HL-60 (cell line): ENCODE data around the gene UBE2G1.

ENCODE experiments used
- GABPA ChIP-seq: IDR thresholded peaks from 2 replicates; pipeline ENCODE4 v1.6.1; 2012; ENCODE audit warnings: low read depth
- POLR2AphosphoS5 ChIP-seq: IDR thresholded peaks from 2 replicates; pipeline ENCODE4 v1.6.1; 2012; ENCODE audit warnings: low read depth
- TF ChIP-seq, protein P1 (sequence below): IDR thresholded peaks from one replicate; pipeline ENCODE4 v1.5.1; 2011; ENCODE audit warnings: low read length, control low read depth, inconsistent platforms; ENCODE audit not compliant: insufficient read depth
- TF ChIP-seq, protein P2 (sequence below): IDR thresholded peaks from 2 replicates; pipeline ENCODE4 v1.6.1; 2012; ENCODE audit warnings: low read depth; ENCODE audit not compliant: insufficient replicate concordance

DNA sequence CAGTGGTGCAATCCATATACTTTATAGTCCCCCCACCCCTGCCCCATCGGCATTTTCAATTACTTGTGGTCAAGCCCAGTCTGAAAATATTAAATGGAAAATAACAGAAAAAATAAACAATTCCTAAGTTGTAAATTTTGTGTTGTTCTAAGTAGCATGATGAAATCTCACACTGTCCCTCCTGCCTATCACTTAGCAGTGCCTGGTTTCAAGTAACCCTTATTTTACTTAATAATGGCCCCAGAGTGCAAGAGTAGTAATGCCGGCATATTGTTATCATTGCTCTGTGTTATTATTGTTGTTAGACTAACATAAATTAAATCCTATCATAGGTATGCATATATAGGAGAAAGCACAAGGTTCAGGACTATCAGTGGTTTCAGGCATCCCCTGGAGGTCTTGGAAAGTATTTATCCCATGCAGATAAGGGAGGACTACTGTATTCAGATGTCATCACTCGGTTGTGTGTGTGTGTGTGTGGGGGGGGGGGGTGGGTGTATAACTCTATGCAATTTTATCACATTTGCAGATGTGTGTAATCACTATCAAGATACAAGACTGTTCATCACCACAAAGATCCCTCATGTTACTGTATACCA, 9.3 kb downstream of the UBE2G1 start:
- TF ChIP-seq, protein P1, sequence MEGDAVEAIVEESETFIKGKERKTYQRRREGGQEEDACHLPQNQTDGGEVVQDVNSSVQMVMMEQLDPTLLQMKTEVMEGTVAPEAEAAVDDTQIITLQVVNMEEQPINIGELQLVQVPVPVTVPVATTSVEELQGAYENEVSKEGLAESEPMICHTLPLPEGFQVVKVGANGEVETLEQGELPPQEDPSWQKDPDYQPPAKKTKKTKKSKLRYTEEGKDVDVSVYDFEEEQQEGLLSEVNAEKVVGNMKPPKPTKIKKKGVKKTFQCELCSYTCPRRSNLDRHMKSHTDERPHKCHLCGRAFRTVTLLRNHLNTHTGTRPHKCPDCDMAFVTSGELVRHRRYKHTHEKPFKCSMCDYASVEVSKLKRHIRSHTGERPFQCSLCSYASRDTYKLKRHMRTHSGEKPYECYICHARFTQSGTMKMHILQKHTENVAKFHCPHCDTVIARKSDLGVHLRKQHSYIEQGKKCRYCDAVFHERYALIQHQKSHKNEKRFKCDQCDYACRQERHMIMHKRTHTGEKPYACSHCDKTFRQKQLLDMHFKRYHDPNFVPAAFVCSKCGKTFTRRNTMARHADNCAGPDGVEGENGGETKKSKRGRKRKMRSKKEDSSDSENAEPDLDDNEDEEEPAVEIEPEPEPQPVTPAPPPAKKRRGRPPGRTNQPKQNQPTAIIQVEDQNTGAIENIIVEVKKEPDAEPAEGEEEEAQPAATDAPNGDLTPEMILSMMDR, result no peak
- TF ChIP-seq POLR2AphosphoS5, result no peak
- TF ChIP-seq, protein P2, sequence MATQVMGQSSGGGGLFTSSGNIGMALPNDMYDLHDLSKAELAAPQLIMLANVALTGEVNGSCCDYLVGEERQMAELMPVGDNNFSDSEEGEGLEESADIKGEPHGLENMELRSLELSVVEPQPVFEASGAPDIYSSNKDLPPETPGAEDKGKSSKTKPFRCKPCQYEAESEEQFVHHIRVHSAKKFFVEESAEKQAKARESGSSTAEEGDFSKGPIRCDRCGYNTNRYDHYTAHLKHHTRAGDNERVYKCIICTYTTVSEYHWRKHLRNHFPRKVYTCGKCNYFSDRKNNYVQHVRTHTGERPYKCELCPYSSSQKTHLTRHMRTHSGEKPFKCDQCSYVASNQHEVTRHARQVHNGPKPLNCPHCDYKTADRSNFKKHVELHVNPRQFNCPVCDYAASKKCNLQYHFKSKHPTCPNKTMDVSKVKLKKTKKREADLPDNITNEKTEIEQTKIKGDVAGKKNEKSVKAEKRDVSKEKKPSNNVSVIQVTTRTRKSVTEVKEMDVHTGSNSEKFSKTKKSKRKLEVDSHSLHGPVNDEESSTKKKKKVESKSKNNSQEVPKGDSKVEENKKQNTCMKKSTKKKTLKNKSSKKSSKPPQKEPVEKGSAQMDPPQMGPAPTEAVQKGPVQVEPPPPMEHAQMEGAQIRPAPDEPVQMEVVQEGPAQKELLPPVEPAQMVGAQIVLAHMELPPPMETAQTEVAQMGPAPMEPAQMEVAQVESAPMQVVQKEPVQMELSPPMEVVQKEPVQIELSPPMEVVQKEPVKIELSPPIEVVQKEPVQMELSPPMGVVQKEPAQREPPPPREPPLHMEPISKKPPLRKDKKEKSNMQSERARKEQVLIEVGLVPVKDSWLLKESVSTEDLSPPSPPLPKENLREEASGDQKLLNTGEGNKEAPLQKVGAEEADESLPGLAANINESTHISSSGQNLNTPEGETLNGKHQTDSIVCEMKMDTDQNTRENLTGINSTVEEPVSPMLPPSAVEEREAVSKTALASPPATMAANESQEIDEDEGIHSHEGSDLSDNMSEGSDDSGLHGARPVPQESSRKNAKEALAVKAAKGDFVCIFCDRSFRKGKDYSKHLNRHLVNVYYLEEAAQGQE, result no peak
- TF ChIP-seq GABPA, result no peak
